NCI-H446 (cell line): Measurements from ENCODE around the gene FAM177A1.
"Not testable (repeated sequence)": the region's sequence is repeated elsewhere in the genome, so short reads cannot be mapped to it uniquely, and the experiment has no call there.

Experiments used
- DNase-seq, 2 experiments: peaks; one replicate each; lab custom pipeline; 2025; lab: John Stamatoyannopoulos, UW

FAM177A1 gene

DNA sequence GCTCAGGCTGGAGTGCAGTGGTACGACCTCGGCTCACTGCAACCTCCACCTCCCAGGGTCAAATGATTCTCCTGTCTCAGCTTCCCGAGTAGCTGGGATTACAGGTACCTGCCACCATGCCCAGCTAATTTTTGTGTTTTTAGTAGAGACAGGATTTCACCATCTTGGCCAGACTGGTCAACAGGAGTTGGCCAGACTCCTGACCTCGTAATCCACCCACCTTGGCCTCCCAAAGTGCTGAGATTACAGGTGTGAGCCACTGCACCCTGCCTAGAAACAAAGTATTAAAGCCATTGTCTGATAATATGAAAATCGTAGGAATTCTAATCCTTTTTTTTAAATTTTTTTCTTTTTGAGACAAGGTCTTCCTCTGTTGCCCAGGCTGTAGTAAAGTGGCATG, 19.7 kb downstream of the FAM177A1 start:
- DNase-seq, result not testable (repeated sequence)

DNA sequence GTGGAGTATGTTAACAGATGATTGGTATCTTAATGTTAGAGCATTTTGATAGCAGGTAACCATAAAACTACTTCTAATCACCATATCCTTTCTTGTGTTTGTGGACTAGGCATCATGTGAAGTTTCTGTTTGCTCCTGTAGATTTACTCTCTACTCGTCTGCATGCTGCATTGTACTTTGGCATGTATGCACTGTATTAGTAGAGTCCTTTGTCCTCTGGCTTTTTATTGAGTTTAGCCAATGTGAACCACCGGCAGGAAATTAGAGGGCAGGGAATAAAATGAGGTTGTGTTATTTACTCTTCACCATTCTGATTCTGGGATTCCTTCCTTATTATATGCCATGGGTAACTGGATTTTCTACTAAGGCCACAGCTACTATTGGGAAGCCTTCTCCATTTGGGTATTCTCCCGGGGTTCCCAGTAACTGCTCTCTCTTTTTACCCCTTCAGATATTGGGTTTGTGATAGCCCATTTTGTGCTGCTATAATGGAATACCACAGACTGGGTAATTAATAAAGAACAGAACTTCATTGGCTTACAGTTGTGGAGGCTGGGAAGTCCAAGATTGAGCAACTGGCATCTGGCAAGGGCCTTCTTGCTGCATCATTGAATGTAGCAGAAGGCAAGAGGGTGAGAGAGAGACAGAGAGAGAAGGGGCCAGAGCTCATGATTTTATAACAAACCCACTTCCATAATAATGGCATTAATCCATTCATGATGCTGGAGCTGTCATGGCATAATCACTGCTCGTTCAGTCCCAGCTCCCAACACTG, 22.4 kb downstream of the FAM177A1 start:
- no peak for DNase-seq

DNA sequence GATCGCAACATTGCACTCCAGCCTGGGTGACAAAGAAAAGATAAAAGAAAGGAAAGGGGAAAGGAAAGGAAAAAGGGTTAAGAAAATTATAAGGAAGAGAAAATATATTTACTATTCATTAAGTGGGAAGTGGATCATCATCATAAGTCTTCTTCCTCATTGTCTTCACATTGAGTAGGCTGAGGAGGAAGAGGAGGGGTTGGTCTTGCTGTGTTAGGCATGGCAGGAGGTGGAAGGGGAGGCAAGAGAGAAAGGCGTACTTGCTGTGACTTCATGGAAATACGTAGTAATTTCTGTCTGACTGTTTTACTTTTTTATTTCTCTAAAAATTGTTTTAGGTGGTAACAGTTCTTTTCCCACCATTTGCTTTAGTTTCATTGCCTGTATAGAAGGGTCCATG, 26.2 kb downstream of the FAM177A1 start:
- DNase-seq, result no peak

GRCh38 chr14:35073486-35073885, 27.4 kb downstream of the FAM177A1 start:
- DNase-seq, result no peak

- DNase-seq, result no peak
Observed at GRCh38 chr14:35078082-35078481, 32.0 kb downstream of the FAM177A1 start.

DNA sequence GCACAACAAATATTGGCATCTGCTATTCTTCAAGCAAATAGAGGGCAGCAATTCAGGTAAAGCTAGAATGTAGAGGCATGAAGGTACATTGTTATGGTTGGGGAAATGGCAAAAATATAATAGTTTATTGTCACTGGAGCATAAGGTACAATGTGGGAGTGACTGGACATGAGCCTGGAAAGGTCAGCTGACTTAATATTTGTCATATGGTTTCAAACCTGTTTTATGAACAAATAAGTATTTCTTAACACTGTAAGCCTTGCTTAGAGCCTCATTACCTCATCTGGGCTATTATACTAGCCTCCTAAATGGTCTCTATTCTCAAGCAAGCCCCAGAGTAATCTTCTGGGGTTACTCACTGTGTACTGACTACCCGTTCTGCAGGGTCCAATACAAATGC, 33.7 kb downstream of the FAM177A1 start:
- DNase-seq, result no peak

DNA sequence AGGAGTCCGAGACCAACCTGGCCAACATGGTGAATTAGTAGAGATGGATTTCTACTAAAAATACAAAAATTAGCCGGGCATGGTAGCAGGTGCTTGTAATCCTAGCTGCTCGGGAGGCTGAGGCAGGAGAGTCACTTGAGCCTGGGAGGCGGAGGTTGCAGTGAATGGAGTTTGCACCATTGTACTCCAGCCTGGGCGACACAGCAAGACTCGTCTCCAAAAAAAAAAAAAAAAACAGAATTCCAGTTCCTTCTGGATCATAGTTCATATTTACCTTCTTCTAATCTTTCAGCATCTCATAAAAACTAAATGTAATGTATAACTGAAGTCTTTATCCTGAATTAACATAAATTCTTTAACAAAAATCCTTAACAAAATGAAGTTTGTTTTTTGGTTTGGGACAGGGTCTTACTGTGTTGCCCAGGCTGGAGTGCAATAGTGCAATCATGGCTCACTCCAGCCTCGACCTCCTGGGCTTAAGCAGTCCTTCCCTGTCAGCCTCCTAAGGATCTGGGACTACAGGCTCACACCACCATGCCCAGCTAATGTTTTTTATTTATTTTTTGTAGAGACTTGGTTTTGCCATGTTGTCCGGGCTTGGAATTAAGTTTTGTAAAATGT, 37.6 kb downstream of the FAM177A1 start:
- DNase-seq, result no peak

DNA sequence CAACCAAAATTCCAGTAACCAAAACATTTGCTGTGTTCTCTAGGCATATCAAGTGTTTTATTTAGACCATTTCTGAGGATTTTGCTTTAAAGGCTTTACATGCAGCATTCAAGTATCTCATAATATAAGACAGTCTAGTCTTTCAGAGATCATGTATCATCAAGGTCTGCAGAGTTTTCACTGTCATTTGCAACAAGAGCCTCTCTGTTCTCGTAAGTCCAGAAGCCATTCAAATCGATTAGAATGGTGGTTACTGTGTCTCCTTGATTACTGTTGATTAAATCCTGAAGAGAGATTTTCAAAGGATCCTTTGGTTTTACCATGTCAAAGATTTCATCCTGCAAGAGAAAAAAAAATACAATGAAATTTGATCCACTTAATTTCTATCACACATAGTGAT, 39.4 kb downstream of the FAM177A1 start:
- DNase-seq, result no peak

- DNase-seq, result no peak
Observed at GRCh38 chr14:35088514-35088913, 42.4 kb downstream of the FAM177A1 start.

GRCh38 chr14:35094645-35095044, 48.6 kb downstream of the FAM177A1 start:
- DNase-seq, result not testable (repeated sequence)

DNA sequence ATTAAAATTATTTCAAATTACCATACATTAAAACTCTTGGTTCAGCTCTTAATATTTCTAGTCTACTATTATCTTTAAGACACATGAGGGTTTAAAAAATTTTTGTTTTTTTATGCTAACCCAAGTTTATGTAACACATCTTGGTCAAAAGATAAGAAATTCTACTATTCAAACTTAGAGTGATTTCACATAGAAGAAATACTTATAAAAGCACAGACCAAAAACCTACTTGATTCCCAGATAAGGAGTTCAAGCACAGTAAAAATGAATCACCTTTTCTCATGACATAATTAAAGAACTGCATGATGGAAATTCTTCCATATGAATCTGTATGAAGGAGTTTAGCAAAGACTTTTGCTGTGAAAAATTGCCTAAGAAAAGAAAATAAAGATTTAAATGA, 61.8 kb downstream of the FAM177A1 start:
- DNase-seq, result no peak

DNA sequence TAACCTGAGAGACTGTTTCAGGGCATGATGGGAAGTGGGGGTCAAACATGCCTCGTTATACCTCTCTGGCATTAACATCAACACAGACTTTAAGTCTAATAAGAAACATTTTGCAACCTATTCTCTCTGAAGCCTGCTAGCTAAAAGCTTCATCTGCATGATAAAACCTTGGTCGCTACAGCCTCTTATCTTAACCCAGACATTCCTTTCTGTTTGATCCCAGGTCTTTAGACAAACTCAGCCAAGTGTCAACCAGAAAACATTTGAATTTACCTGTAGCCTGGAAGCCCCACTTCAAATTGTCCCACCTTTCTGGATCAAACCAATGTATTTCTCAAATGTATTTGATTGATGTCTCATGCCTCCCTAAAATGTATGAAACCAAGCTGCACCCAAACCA, 66.6 kb downstream of the FAM177A1 start:
- no peak for DNase-seq

DNA sequence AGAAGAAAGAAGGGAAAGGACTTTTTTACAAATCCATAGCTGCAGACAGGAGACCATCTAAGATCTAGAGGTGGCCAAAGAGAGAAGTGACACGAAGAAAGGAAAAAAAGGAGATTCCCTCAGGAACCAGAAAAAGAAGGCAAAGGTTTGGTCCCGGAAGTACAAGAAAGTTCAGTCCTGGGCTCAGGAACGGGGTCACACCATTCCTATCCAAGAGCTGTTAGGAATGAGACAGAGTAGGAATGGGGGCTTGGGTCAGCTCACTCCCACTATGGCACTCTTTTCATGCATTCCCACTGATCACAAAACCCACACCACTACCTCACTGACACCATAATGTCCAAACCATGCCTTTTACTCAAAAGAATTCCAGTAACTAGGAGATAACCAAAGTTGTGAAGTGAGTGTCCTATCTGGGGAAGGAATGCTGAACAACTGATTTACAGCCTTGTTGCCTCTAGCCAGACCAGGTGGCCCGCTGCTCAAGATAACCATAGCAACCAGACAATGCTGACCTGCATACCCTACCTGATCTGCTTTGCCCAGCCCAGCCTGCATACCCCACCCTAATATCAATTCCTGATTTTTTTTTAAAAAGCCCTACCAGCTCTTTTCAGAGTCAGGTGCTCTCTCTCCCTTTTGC, 67.4 kb downstream of the FAM177A1 start:
- no peak for DNase-seq

- DNase-seq, result no peak
Observed at GRCh38 chr14:35114036-35114435, 68.0 kb downstream of the FAM177A1 start.

DNA sequence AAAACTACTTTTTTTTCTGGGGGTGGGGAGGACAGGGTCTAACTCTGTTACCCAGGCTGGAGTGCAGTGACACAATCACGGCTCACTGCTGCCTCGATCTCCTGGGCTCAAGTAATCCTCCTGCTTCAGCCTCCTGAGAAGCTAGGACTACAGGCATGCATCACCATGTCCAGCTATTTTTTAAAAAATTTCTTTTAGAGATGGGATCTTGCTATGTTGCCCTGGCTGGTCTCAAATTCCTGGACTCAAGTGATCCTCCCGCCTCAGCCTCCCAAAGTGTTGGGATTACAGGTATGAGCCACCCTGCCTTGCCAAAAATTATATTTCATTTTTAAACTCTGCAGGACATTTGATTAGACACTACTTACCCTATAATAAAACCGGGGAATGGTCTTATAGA, 70.2 kb downstream of the FAM177A1 start:
- no peak for DNase-seq

DNA sequence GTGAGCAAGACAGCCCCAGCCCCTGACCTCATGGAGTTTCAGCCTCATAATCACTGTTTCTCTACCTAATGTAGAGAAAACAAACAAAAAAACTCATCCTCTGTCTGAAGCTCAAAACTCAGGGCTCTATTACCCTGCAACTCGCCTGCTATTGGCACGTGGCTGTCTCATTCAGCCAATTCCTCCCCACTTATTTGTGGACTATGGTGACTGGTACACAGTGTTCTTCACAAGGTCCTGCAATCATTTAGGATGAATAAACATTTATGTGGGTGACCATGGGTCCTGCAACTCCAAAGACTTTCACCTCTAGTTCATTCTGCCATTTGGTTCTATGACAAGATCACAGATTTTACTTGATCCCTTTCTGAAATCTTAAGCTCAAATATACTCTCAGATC, 71.0 kb downstream of the FAM177A1 start:
- no peak for DNase-seq

- no peak for DNase-seq
Observed at GRCh38 chr14:35121026-35121886, 75.2 kb downstream of the FAM177A1 start.

GRCh38 chr14:35121887-35122695, 76.0 kb downstream of the FAM177A1 start, which contains the start of the genes PPP2R3C and PRORP:
Gene PPP2R3C, minus strand, starts transcription at chr14:35121990. Its CDS starts 31 bp downstream, at chr14:35121959.
Gene PRORP, plus strand, starts transcription at chr14:35122552. Its CDS starts 694 bp downstream, at chr14:35123246.
- DNase-seq, result peak; percentile 95 to 96

GRCh38 chr14:35122696-35123387, 76.8 kb downstream of the FAM177A1 start:
- peak; percentile 57 to 65 for DNase-seq

GRCh38 chr14:35123388-35123703, 77.3 kb downstream of the FAM177A1 start:
- no peak for DNase-seq

- DNase-seq, result no peak
Observed at GRCh38 chr14:35124127-35124526, 78.1 kb downstream of the FAM177A1 start.
